Colon (tissue), 2 donors: ENCODE data around the gene CCDC77.
"Not testable (repeated sequence)": the region's sequence is repeated elsewhere in the genome, so short reads cannot be mapped to it uniquely, and the experiment has no call there.

ENCODE experiments used
- FAIRE-seq: peaks from 2 replicates; lab custom pipeline; 2012; peaks lifted over from hg19 to GRCh38; lab: Jason Lieb, UNC
- donor health status: control.
- donor health status: control.

Gene CCDC77

GRCh38 chr12:401235-402028, at the start of gene CCDC77:
Gene CCDC77, plus strand, starts transcription at chr12:401644. Its CDS starts 7,740 bp downstream, at chr12:409384.
- FAIRE-seq: no peak

- no peak for FAIRE-seq
Observed at GRCh38 chr12:356276-356988, 45.0 kb upstream of the CCDC77 start.

GRCh38 chr12:359091-359490, 42.4 kb upstream of the CCDC77 start:
- FAIRE-seq: no peak

GRCh38 chr12:366820-367219, 34.6 kb upstream of the CCDC77 start:
- no peak for FAIRE-seq

GRCh38 chr12:367972-368371, 33.5 kb upstream of the CCDC77 start:
- FAIRE-seq: no peak

- not testable (repeated sequence) for FAIRE-seq
Observed at GRCh38 chr12:370739-371485, 30.5 kb upstream of the CCDC77 start.

- no peak for FAIRE-seq
Observed at GRCh38 chr12:386651-387050, 14.8 kb upstream of the CCDC77 start.

- FAIRE-seq: no peak
Observed at GRCh38 chr12:388012-388411, 13.4 kb upstream of the CCDC77 start.

GRCh38 chr12:388541-389141, 12.8 kb upstream of the CCDC77 start:
- FAIRE-seq: no peak

GRCh38 chr12:389142-390096, 12.0 kb upstream of the CCDC77 start, which contains the start of gene KDM5A:
Gene KDM5A, minus strand, starts transcription at chr12:389320. Its CDS starts 229 bp downstream, at chr12:389091.
- no peak for FAIRE-seq

GRCh38 chr12:400828-401227, 616 bp upstream of the CCDC77 start:
- no peak for FAIRE-seq

- FAIRE-seq: no peak
Observed at GRCh38 chr12:402029-402389, 565 bp downstream of the CCDC77 start.

GRCh38 chr12:414859-415258, 13.4 kb downstream of the CCDC77 start:
- no peak for FAIRE-seq

GRCh38 chr12:418432-418831, 17.0 kb downstream of the CCDC77 start:
- no peak for FAIRE-seq

GRCh38 chr12:422526-422925, 21.1 kb downstream of the CCDC77 start:
- FAIRE-seq: no peak

GRCh38 chr12:435737-436136, 34.3 kb downstream of the CCDC77 start:
- FAIRE-seq: not testable (repeated sequence)

- FAIRE-seq: peak; percentile 5
Observed at GRCh38 chr12:442235-442884, 40.9 kb downstream of the CCDC77 start.

- no peak for FAIRE-seq
Observed at GRCh38 chr12:447141-447540, 45.7 kb downstream of the CCDC77 start.

GRCh38 chr12:449203-449602, 47.8 kb downstream of the CCDC77 start:
- FAIRE-seq: no peak

GRCh38 chr12:450438-450837, 49.0 kb downstream of the CCDC77 start:
- FAIRE-seq: no peak
